ENCODE results near the gene CCNB2. TPM values are rescaled to one million over a fixed set of nuclear protein-coding genes. Genes with fewer than 3 reads are reported as not detected.

Gene CCNB2
- total RNA-seq, 1 donor from 2014 or later, result 374 TPM

GRCh38 chr15:59111251-59111650 is 6.3 kb downstream of the CCNB2 start:
- peaks cover 7% of the 10 kb centered on the region for H3K4me1 ChIP-seq
- H3K79me2 ChIP-seq (ENCODE audit: low read depth), result peaks cover 74% of the 10 kb centered on the region
- DNase-seq (ENCODE audit: low spot score), result no peak
- no peak overlapping the region for H3K4me3 Mint-ChIP-seq
- no peaks in the 10 kb centered on the region for H3K9me3 ChIP-seq (ENCODE audit: low read depth)
- H3K27ac Mint-ChIP-seq, result no peak overlapping the region
- H3K36me3 ChIP-seq, result peaks cover 25% of the 10 kb centered on the region
- H3K27ac ChIP-seq, result no peak overlapping the region
- no peak overlapping the region for H3K4me3 ChIP-seq
- H3K36me3 Mint-ChIP-seq, result peaks cover 48% of the 10 kb centered on the region
- no peaks in the 10 kb centered on the region for H3K9me3 Mint-ChIP-seq
- no peak for TF ChIP-seq EZH2 (IDR thresholded peaks at IDR 0.05)
- TF ChIP-seq EZH2phosphoT487 (IDR thresholded peaks at IDR 0.05), result no peak
- TF ChIP-seq, protein P1, sequence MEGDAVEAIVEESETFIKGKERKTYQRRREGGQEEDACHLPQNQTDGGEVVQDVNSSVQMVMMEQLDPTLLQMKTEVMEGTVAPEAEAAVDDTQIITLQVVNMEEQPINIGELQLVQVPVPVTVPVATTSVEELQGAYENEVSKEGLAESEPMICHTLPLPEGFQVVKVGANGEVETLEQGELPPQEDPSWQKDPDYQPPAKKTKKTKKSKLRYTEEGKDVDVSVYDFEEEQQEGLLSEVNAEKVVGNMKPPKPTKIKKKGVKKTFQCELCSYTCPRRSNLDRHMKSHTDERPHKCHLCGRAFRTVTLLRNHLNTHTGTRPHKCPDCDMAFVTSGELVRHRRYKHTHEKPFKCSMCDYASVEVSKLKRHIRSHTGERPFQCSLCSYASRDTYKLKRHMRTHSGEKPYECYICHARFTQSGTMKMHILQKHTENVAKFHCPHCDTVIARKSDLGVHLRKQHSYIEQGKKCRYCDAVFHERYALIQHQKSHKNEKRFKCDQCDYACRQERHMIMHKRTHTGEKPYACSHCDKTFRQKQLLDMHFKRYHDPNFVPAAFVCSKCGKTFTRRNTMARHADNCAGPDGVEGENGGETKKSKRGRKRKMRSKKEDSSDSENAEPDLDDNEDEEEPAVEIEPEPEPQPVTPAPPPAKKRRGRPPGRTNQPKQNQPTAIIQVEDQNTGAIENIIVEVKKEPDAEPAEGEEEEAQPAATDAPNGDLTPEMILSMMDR (IDR thresholded peaks at IDR 0.05), result no peak
- H2AFZ ChIP-seq (replicated peaks), result no peak overlapping the region
- H4K20me1 ChIP-seq (ENCODE audit: low read depth), result peaks cover 54% of the 10 kb centered on the region
- no peaks in the 10 kb centered on the region for H3F3A ChIP-seq (ENCODE audit: low read depth)
- H3K4me1 Mint-ChIP-seq, result peaks cover 5% of the 10 kb centered on the region
- H3K9ac ChIP-seq, result no peak overlapping the region
- no peaks in the 10 kb centered on the region for H3K27me3 ChIP-seq
- H3K27me3 Mint-ChIP-seq (ENCODE audit: insufficient read depth, low read depth), result peaks cover 4% of the 10 kb centered on the region
- no peak overlapping the region for H3K4me2 ChIP-seq

- H3K4me2 ChIP-seq, result no peak overlapping the region
- DNase-seq (ENCODE audit: low spot score), result no peak
- Mint-ChIP-seq H3K27ac (no peak overlapping the region), H3K4me3 (no peak overlapping the region), H3K4me1 (no peaks in the 10 kb centered on the region), H3K9me3 (no peaks in the 10 kb centered on the region), H3K27me3 (ENCODE audit: insufficient read depth, low read depth) (peaks cover 2% of the 10 kb centered on the region), H3K36me3 (peaks cover 39% of the 10 kb centered on the region)
- no peaks in the 10 kb centered on the region for H3K9me3 ChIP-seq (ENCODE audit: low read depth)
- no peak overlapping the region for H3K9ac ChIP-seq
- no peak overlapping the region for H3K27ac ChIP-seq
- H3F3A ChIP-seq (ENCODE audit: low read depth), result no peaks in the 10 kb centered on the region
- H2AFZ ChIP-seq (replicated peaks), result no peak overlapping the region
- no peaks in the 10 kb centered on the region for H3K4me1 ChIP-seq
- H3K79me2 ChIP-seq (ENCODE audit: low read depth), result peaks cover 42% of the 10 kb centered on the region
- H4K20me1 ChIP-seq (ENCODE audit: low read depth), result peaks cover 53% of the 10 kb centered on the region
- TF ChIP-seq EZH2phosphoT487 (IDR thresholded peaks at IDR 0.05), result no peak
- no peak for TF ChIP-seq EZH2 (IDR thresholded peaks at IDR 0.05)
- TF ChIP-seq, protein P1 (IDR thresholded peaks at IDR 0.05), result no peak
- H3K27me3 ChIP-seq, result no peaks in the 10 kb centered on the region
- no peak overlapping the region for H3K4me3 ChIP-seq
- H3K36me3 ChIP-seq, result peaks cover 17% of the 10 kb centered on the region
These were observed 10.1 kb downstream of the CCNB2 start for GRCh38 chr15:59115047-59115446.

GRCh38 chr15:59116141-59116540 is 11.2 kb downstream of the CCNB2 start:
- Mint-ChIP-seq H3K36me3 (peaks cover 38% of the 10 kb centered on the region), H3K27me3 (ENCODE audit: insufficient read depth, low read depth) (peaks cover 2% of the 10 kb centered on the region)

More at GRCh38 chr15:59116141-59116540, 11.2 kb downstream of the CCNB2 start:
- no peak for DNase-seq (ENCODE audit: low spot score)
- Mint-ChIP-seq H3K4me3 (no peak overlapping the region), H3K27ac (no peak overlapping the region), H3K9me3 (no peaks in the 10 kb centered on the region), H3K4me1 (no peaks in the 10 kb centered on the region)
- H3F3A ChIP-seq (ENCODE audit: low read depth), result no peaks in the 10 kb centered on the region
- no peaks in the 10 kb centered on the region for H3K9me3 ChIP-seq (ENCODE audit: low read depth)
- peaks cover 38% of the 10 kb centered on the region for H3K79me2 ChIP-seq (ENCODE audit: low read depth)
- H2AFZ ChIP-seq (replicated peaks), result no peak overlapping the region
- H3K4me3 ChIP-seq, result no peak overlapping the region
- H4K20me1 ChIP-seq (ENCODE audit: low read depth), result peaks cover 45% of the 10 kb centered on the region
- no peaks in the 10 kb centered on the region for H3K27me3 ChIP-seq
- H3K9ac ChIP-seq, result no peak overlapping the region
- H3K4me2 ChIP-seq, result no peak overlapping the region
- TF ChIP-seq, protein P1 (IDR thresholded peaks at IDR 0.05), result no peak
- TF ChIP-seq EZH2phosphoT487 (IDR thresholded peaks at IDR 0.05) (no peak), EZH2 (IDR thresholded peaks at IDR 0.05) (no peak)
- no peak overlapping the region for H3K27ac ChIP-seq
- H3K36me3 ChIP-seq, result peaks cover 23% of the 10 kb centered on the region
- H3K4me1 ChIP-seq, result no peaks in the 10 kb centered on the region
